ENCODE data around the gene HSPA9. TPM values are rescaled to one million over a fixed set of nuclear protein-coding genes. Genes with fewer than 3 reads are reported as not detected.
A peak's percentile ranks its signal among the peaks of the same experiment; 100 is the strongest.

The HSPA9 gene
- total and polyA plus RNA-seq, 10 of the 15 experiments (the other 5 are each of a cell fraction or from before 2014, with no cell fraction given), result 145 to 455 (median 343) TPM

GRCh38 chr5:138573949-138574670 is 1.1 kb downstream of the HSPA9 start (continued):
- TF ChIP-seq, protein P1, sequence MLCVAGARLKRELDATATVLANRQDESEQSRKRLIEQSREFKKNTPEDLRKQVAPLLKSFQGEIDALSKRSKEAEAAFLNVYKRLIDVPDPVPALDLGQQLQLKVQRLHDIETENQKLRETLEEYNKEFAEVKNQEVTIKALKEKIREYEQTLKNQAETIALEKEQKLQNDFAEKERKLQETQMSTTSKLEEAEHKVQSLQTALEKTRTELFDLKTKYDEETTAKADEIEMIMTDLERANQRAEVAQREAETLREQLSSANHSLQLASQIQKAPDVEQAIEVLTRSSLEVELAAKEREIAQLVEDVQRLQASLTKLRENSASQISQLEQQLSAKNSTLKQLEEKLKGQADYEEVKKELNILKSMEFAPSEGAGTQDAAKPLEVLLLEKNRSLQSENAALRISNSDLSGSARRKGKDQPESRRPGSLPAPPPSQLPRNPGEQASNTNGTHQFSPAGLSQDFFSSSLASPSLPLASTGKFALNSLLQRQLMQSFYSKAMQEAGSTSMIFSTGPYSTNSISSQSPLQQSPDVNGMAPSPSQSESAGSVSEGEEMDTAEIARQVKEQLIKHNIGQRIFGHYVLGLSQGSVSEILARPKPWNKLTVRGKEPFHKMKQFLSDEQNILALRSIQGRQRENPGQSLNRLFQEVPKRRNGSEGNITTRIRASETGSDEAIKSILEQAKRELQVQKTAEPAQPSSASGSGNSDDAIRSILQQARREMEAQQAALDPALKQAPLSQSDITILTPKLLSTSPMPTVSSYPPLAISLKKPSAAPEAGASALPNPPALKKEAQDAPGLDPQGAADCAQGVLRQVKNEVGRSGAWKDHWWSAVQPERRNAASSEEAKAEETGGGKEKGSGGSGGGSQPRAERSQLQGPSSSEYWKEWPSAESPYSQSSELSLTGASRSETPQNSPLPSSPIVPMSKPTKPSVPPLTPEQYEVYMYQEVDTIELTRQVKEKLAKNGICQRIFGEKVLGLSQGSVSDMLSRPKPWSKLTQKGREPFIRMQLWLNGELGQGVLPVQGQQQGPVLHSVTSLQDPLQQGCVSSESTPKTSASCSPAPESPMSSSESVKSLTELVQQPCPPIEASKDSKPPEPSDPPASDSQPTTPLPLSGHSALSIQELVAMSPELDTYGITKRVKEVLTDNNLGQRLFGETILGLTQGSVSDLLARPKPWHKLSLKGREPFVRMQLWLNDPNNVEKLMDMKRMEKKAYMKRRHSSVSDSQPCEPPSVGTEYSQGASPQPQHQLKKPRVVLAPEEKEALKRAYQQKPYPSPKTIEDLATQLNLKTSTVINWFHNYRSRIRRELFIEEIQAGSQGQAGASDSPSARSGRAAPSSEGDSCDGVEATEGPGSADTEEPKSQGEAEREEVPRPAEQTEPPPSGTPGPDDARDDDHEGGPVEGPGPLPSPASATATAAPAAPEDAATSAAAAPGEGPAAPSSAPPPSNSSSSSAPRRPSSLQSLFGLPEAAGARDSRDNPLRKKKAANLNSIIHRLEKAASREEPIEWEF (IDR thresholded peaks at IDR 0.05; ENCODE audit: insufficient replicate concordance, low read depth, low read length), result no peak
- TF ChIP-seq ATF7 (IDR thresholded peaks at IDR 0.05; ENCODE audit: low read depth) (no peak), ZNF384 (IDR thresholded peaks at IDR 0.05; ENCODE audit: borderline replicate concordance, low read depth, low read length) (no peak)

- H4K20me1 ChIP-seq (ENCODE audit: control insufficient read depth, insufficient read depth), result no peaks in the 10 kb centered on the region
- H2AFZ ChIP-seq (ENCODE audit: control insufficient read depth, low read depth, low read length), result no peak overlapping the region
- intact Hi-C loops (cut with micrococcal nuclease; ENCODE audit: unreplicated experiment) (no loop called here), in situ Hi-C loops (cut with MboI) (loop anchor here (10.0 kb wide), 1 partner anchor 692 kb away; no protein-coding TSS in a partner anchor)
- DNase-seq (ENCODE audit: low read depth, low spot score), result no peak
- BruUV-seq (replicated peaks), result no TSS peak
- no peak for ATAC-seq
- H3K27me3 ChIP-seq (replicated peaks in 1 of 2; ENCODE audit: control insufficient read depth in 2 of 2, insufficient read depth in 2 of 2, low read length in 1 of 2), result no peaks in the 10 kb centered on the region
- ChIA-PET RAD21 (ENCODE audit: unreplicated experiment) (no interaction called here), SMC1A (ENCODE audit: uncharacterized antibody, unreplicated experiment) (interaction anchor here (1.1 kb wide), 1 partner anchor 11 kb away, joined by 3 read pairs; no protein-coding TSS in a partner anchor), POLR2A (interaction anchor here (0.6 kb wide), 1 partner anchor 1038 kb away, joined by 4 read pairs; no protein-coding TSS in a partner anchor), CTCF (interaction anchor here (1.2 kb wide), 1 partner anchor 300 kb away, joined by 3 read pairs; no protein-coding TSS in a partner anchor)
- H3K27ac ChIP-seq (ENCODE audit: control insufficient read depth, insufficient read depth), result no peak overlapping the region
- peaks cover 13 to 28% of the 10 kb centered on the region in 2 experiments for H3K36me3 ChIP-seq (ENCODE audit: control insufficient read depth in 2 of 2, insufficient read depth in 2 of 2, low read length in 1 of 2)
- H3K79me2 ChIP-seq (ENCODE audit: control insufficient read depth, insufficient read depth, low read length), result peaks cover 45% of the 10 kb centered on the region
- no peaks in the 10 kb centered on the region for H3K9me3 ChIP-seq (replicated peaks; ENCODE audit: control insufficient read depth, insufficient read depth, low read length)
- no peak for FAIRE-seq
- peak overlapping the region; percentile 90; the same call in 1 of the 2 replicates for H3K4me2 ChIP-seq (ENCODE audit: control insufficient read depth, insufficient read depth)
- WGBS (ENCODE audit: insufficient coverage, insufficient replicate concordance, low lambda C conversion rate, missing lambda C conversion rate), result 87% methylated on average over 8 of the region's 8 CpGs
- no peak overlapping the region for H3K4me3 ChIP-seq
- peak overlapping the region; percentile 92; the same call in 1 of the 2 replicates for H3K9ac ChIP-seq (ENCODE audit: control insufficient read depth, insufficient read depth, low read length)
- no peaks in the 10 kb centered on the region for H3K4me1 ChIP-seq (ENCODE audit: control insufficient read depth, insufficient read depth, low read length)
- no peak for TF ChIP-seq SIX5 (IDR thresholded peaks at IDR 0.05; ENCODE audit: low read depth, low read length, severe bottlenecking)
- TF ChIP-seq ZNF274 (IDR thresholded peaks at IDR 0.05; ENCODE audit: insufficient read depth, insufficient read length), result no peak
- no peak for TF ChIP-seq POLR2A (IDR thresholded peaks at IDR 0.05; ENCODE audit: low read depth, low read length)
- TF ChIP-seq YY1 (IDR thresholded peaks at IDR 0.05; ENCODE audit: low read depth, low read length), result no peak
- no peak for TF ChIP-seq CHD2 (IDR thresholded peaks at IDR 0.05; ENCODE audit: borderline replicate concordance, low read depth, low read length)
- TF ChIP-seq CTCF (IDR thresholded peaks at IDR 0.05 in 2 of 3, conservative IDR thresholded peaks at IDR 0.05 in 1 of 3; ENCODE audit: control insufficient read depth in 2 of 3, extremely low read depth in 1 of 3, insufficient read depth in 1 of 3, low read depth in 3 of 3, low read length in 3 of 3), result no peak
- no peak for TF ChIP-seq CHD1 (IDR thresholded peaks at IDR 0.05; ENCODE audit: low read depth, low read length)
- no peak for TF ChIP-seq FOXM1 (IDR thresholded peaks at IDR 0.05; ENCODE audit: low read depth, low read length)
- TF ChIP-seq BHLHE40 (IDR thresholded peaks at IDR 0.05; ENCODE audit: borderline replicate concordance in 1 of 2, low read depth in 2 of 2, low read length in 1 of 2), result no peak
- TF ChIP-seq BRCA1 (IDR thresholded peaks at IDR 0.05; ENCODE audit: low read depth, low read length), result no peak
- no peak for TF ChIP-seq FOXK2 (IDR thresholded peaks at IDR 0.05)
- TF ChIP-seq HDAC2 (IDR thresholded peaks at IDR 0.05), result no peak
- no peak for TF ChIP-seq ZNF622 (IDR thresholded peaks at IDR 0.05)
- TF ChIP-seq JUNB (IDR thresholded peaks at IDR 0.05), result no peak
Observed at GRCh38 chr5:138573223-138573622, 2.0 kb downstream of the HSPA9 start.
